ENCODE measurements around the gene SRPK2.

DNA sequence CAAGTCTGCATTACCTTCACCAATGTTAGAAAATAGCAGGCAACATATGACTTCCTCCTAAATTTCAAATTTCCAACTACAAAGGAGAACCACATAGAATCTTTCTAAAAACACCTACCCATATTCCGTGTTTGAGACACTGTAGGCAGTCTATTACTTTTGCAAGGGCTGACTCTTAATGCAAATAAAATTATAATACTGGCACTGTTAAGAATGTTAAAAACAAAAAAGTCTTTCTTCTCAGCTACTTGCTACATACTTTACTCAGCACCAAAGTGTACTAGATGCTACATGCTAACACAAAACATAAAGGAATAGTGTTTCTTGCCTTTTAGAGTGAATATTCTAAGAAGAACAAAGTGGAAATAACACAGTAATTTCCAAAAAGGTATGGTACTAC, 65.4 kb downstream of the SRPK2 start:
- TF ChIP-seq GATA2 (IDR thresholded peaks at IDR 0.05; ENCODE audit: low read depth, low read length) = no peak
- TF ChIP-seq GATA3 (IDR thresholded peaks at IDR 0.05; ENCODE audit: low read depth, low read length) = no peak
